ENCODE measurements around the gene SEC24B. TPM values are rescaled to one million over a fixed set of nuclear protein-coding genes. Genes with fewer than 3 reads are reported as not detected.

SEC24B gene
- total RNA-seq, 1 experiment from 2014 or later, result 39.3 TPM

- peaks cover 25% of the 10 kb centered on the region for H3K4me1 ChIP-seq (ENCODE audit: insufficient read depth, low read length, poor library complexity, severe bottlenecking)
- no peaks in the 10 kb centered on the region for H3K36me3 ChIP-seq (ENCODE audit: insufficient read depth, low read length, poor library complexity, severe bottlenecking)
- ChIA-PET CTCF (interaction anchor here (0.7 kb wide), 2 partner anchors 46 to 431 kb away, joined by 5 read pairs; no protein-coding TSS in a partner anchor), POLR2A (ENCODE audit: low non-redundant PET) (interaction anchor here (0.6 to 0.7 kb wide), 2 partner anchors 34 to 523 kb away, joined by 4 to 14 read pairs; no protein-coding TSS in a partner anchor)
- intact Hi-C loops (cut with micrococcal nuclease; ENCODE audit: unreplicated experiment), result loop anchor here (5.0 kb wide), 1 partner anchor 97 kb away; no protein-coding TSS in a partner anchor
- BruUV-seq (replicated peaks), result no TSS peak
- H3K4me3 ChIP-seq (ENCODE audit: low read depth, low read length, poor library complexity, severe bottlenecking), result peak within 1 kb of the TSS; percentile 90
- peak; percentile 97 for DNase-seq (ENCODE audit: low spot score)
- H3K9me3 ChIP-seq (ENCODE audit: low read depth, low read length, poor library complexity, severe bottlenecking), result no peaks in the 10 kb centered on the region
- H3K27me3 ChIP-seq (replicated peaks; ENCODE audit: insufficient read depth, low read depth, low read length, poor library complexity), result no peaks in the 10 kb centered on the region
- H3K27ac ChIP-seq (ENCODE audit: low read depth, low read length, poor library complexity, severe bottlenecking), result peak within 1 kb of the TSS; percentile 80
- no peak for TF ChIP-seq CTCF (conservative IDR thresholded peaks at IDR 0.05; ENCODE audit: low read depth, low read length)
- no peak for TF ChIP-seq EZH2 (IDR thresholded peaks at IDR 0.05; ENCODE audit: borderline replicate concordance, low read depth, low read length, poor library complexity, severe bottlenecking)
These were observed 126.5 kb downstream of the SEC24B start, which contains the start of gene MCUB for GRCh38 chr4:109559983-109560686. Gene MCUB (plus strand): TSS chr4:109560246. CDS start chr4:109560338, 92 bp downstream.

GRCh38 chr4:109560687-109561461, 127.3 kb downstream of the SEC24B start:
- BruUV-seq (replicated peaks), result TSS peak; percentile 32
- Histone ChIP-seq H3K36me3 (ENCODE audit: insufficient read depth, low read length, poor library complexity, severe bottlenecking) (no peaks in the 10 kb centered on the region), H3K4me1 (ENCODE audit: insufficient read depth, low read length, poor library complexity, severe bottlenecking) (peaks cover 25% of the 10 kb centered on the region), H3K4me3 (ENCODE audit: low read depth, low read length, poor library complexity, severe bottlenecking) (peak overlapping the region; percentile 90), H3K9me3 (ENCODE audit: low read depth, low read length, poor library complexity, severe bottlenecking) (no peaks in the 10 kb centered on the region), H3K27ac (ENCODE audit: low read depth, low read length, poor library complexity, severe bottlenecking) (peak overlapping the region; percentile 80), H3K27me3 (replicated peaks; ENCODE audit: insufficient read depth, low read depth, low read length, poor library complexity) (no peaks in the 10 kb centered on the region)
- peak; percentile 53 for DNase-seq (ENCODE audit: low spot score)
- intact Hi-C loops (cut with micrococcal nuclease; ENCODE audit: unreplicated experiment), result loop anchor here (5.0 kb wide), 1 partner anchor 96 kb away; no protein-coding TSS in a partner anchor
- POLR2A ChIA-PET (ENCODE audit: low non-redundant PET), result interaction anchor here (0.7 kb wide), 1 partner anchor 35 kb away, joined by 14 read pairs; no protein-coding TSS in a partner anchor
- CTCF ChIA-PET, result interaction anchor here (0.7 to 1.1 kb wide), 2 partner anchors 14 to 431 kb away, joined by 3 to 5 read pairs; no protein-coding TSS in a partner anchor
- TF ChIP-seq CTCF (conservative IDR thresholded peaks at IDR 0.05; ENCODE audit: low read depth, low read length), result no peak
- no peak for TF ChIP-seq EZH2 (IDR thresholded peaks at IDR 0.05; ENCODE audit: borderline replicate concordance, low read depth, low read length, poor library complexity, severe bottlenecking)

GRCh38 chr4:109562457-109563239, 129.0 kb downstream of the SEC24B start:
- CTCF ChIA-PET, result no interaction called here
- H3K4me1 ChIP-seq (ENCODE audit: insufficient read depth, low read length, poor library complexity, severe bottlenecking), result peaks cover 25% of the 10 kb centered on the region

More at GRCh38 chr4:109562457-109563239, 129.0 kb downstream of the SEC24B start:
- no peak overlapping the region for H3K4me3 ChIP-seq (ENCODE audit: low read depth, low read length, poor library complexity, severe bottlenecking)
- H3K9me3 ChIP-seq (ENCODE audit: low read depth, low read length, poor library complexity, severe bottlenecking), result no peaks in the 10 kb centered on the region
- DNase-seq (ENCODE audit: low spot score), result no peak
- TF ChIP-seq CTCF (conservative IDR thresholded peaks at IDR 0.05; ENCODE audit: low read depth, low read length) (no peak), EZH2 (IDR thresholded peaks at IDR 0.05; ENCODE audit: borderline replicate concordance, low read depth, low read length, poor library complexity, severe bottlenecking) (no peak)
- intact Hi-C loops (cut with micrococcal nuclease; ENCODE audit: unreplicated experiment), result loop anchor here (5.0 kb wide), 1 partner anchor 95 kb away; no protein-coding TSS in a partner anchor
- H3K36me3 ChIP-seq (ENCODE audit: insufficient read depth, low read length, poor library complexity, severe bottlenecking), result no peaks in the 10 kb centered on the region
- POLR2A ChIA-PET (ENCODE audit: low non-redundant PET), result no interaction called here
- no peaks in the 10 kb centered on the region for H3K27me3 ChIP-seq (replicated peaks; ENCODE audit: insufficient read depth, low read depth, low read length, poor library complexity)
- no TSS peak for BruUV-seq (replicated peaks)
- no peak overlapping the region for H3K27ac ChIP-seq (ENCODE audit: low read depth, low read length, poor library complexity, severe bottlenecking)
